HG02884 (cell line): Measurements from ENCODE around the gene PERCC1.
"Not testable (repeated sequence)": the region's sequence is repeated elsewhere in the genome, so short reads cannot be mapped to it uniquely, and the experiment has no call there.

ENCODE experiments used
- ATAC-seq: cut with Tn5 transposase; IDR thresholded peaks from one replicate; pipeline ENCODE4 v1.9.1; 2021; ENCODE audit warnings: mild to moderate bottlenecking, moderate library complexity; ENCODE audit not compliant: unreplicated experiment

The PERCC1 gene

DNA sequence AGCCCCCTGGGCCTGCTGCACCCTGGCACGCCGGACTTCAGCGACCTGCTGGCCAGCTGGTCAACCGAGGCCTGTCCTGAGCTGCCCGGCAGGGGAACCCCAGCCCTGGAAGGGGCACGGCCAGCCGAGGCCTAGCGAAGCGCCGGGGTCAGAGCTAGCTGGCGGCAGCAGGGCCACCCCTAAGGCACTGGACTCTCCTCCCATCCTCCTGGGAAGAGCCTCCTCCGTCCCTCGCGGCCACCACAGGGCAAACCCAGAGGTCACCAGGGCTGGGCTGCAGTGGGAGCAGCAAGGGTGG lies 2.3 kb downstream of the PERCC1 start:
- ATAC-seq: no peak

DNA sequence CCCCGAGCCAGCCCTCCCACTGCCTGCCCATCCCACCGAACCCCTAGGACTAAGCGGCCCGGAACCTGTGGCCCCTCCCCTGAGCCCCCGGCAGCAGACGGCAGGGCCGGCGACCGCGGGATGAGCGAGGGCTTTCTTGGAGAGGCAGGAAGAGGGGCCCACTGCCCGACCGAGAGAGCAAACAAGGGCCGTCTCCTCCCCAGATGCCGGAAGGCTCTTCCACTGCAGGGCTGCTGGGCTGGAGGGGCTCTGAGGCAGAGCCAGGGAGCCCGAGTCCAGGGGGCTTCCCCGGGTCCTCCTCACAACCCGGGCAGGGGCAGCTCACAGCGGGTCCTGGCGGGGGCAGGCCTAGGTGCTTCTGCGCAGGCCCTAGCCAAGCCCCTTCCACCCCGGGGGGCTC lies 2.9 kb downstream of the PERCC1 start:
- ATAC-seq: no peak

DNA sequence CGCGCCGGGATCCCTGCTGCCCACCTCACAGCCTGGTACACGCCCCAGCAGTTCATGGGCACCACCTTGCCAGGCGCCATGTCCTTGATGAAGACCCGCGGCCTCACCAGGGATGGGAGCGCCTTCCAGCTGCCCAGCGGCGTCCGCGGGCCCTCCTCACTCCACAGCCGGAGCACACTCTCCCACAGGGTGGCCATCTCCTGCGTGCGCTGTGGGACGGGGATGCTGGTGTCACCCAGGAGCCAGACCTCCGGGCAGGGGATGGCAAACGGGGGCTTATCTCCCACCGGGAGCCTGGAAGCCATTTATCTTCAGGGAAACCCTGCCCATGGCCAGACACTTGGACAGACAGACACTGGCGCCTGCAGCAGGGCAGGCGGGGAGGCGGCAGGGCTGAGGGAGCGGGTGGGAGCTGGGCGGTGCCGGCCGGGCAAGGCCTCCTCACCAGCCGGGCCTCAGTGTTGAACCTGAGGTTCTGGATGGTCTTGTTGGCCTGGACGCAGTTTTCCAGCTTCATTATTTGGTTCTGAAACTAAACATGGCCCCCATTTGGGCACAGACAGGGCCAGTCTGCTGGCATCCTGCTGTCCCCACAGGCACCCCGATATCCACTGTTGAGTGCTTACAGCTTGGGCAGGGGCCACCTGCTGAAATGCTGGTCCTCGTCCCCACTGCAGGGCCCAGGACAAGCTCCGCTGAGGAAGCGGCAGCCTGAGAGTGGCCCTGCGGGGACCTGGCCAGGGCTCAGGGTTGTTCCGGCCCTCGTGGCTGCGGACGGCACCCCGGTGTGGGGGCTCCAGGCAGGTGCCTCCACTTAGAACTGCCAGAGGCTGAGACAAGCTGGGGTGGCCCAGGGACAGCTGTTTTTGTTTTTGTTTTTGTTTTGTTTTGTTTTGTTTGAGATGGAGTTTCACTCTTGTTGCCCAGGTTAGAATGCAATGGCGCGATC lies 4.0 kb downstream of the PERCC1 start:
- ATAC-seq: no peak

DNA sequence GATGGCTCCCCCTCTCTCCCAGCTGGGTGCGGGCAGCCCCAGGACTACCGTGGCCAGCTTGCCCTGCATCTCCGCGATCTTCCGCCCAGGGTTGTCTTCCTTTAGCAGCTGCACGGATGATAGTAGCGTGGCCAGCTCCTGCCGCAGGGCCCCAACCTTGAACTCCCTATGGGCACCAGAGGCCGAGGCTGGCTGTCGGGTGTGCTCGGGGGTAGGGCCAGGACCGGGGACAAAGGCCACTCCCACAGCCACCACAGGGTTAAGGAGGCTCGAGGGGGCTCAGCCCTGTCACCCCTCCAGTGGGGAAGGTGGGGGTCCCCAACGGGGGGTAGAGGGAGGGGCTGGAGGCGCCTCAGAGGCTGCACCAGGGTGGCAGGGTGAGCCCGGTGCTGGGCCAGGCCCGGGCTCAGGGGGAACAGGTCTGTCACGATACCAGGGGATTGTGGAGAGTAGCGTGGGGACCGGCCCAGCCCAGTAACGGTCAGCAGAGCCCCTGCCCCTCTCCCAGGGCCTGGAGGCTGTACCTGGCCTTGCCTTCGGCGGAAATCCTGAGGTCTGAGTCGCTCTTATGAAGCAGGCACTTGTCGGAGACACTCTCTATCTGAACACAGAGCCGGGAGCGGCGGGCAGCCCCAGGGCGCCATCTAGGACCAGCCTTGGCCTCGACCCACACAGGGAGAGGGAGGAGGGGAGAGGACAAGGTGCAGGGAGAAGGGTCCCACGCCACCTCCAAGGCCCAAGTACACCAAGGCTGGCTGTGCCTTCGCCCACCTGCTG lies 5.2 kb downstream of the PERCC1 start:
- no peak for ATAC-seq

DNA sequence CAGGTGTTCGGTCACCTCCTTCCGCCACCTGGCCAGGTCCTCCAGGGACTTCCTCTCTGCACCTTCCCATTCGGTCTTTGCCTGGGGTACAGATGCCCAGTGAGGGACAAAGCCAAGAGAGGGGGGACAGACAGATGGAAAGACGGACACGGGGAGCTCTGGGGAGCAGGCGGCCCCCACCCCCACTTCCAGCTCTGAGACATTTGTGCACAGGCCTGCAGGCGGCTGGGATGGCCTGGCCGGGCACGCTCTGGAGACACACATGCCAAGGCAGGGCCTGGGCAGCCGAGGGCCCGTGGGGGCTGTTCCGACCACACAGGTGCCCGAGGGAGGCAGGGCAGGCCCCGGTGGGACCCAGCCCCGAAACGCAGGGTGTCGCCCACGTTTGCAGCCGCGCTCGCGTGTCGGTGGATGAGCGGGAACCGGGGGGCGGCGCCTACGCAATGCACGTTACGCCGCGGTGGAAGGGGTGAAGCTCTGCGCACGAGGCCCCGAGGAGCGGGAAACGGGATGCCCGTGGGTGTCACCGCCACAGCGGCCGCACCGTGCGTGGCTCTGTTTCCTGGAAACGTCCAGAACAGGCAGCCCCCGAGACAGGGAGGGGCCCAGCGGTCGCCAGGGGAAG lies 6.0 kb downstream of the PERCC1 start:
- ATAC-seq: no peak

DNA sequence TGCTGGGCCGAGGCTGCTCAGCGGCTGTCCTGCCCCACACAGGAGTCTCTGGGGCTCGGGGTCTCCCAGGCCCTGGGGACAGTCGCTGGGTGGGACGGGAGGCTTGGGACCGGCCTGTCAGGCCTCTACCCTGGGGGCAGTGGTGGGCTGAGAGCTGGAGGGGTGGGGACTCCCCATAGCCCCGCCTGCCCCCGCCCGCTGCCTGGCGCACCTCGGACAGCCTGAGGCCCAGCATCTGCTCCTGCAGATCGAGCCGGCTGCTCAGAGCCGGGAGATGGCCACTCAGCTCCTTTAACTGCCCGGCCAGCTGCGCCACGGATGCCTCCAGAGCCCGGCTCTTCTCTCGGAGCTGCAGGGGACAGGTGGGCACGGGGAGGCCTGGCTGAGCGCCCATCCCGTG lies 6.7 kb downstream of the PERCC1 start:
- no peak for ATAC-seq

DNA sequence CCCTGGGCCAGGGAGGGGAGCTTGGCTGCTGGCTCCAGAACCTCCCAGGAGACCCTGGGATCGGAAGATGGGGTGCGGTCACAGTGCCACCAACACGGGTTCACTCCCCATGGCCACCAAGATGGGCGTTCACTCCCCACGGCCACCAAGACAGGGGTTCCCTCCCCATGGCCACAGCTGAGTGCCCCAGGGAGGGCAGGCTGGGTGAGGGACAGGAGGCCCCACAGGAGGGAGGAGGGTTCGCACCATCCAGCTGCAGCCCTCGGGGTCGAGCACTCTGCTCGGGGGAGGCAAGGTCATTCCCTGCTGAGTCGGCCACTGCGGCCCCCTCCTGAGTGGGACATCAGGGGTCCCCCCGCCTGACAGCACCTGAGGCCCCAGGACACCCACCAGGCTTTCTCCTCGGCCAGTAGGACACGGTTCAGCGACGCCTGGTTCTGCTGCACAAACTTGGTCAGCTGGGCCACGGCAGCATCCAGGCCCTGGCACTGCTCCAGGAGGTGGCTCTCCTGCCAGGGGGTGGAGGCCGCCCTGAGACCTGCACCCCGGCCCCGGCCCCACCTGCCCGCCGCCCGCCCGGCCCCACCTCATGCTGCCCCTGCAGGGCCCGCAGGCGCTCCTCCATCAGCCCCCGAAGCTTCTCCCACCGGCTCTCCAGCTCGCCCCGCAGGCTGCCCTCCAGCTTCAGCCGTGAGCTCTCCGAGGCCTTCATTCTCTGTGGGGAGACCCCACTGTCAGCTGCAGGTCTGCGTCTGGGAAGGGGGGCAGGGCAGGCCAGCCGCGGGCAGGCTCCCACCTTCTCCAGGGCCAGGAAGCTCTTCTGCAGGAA lies 7.6 kb downstream of the PERCC1 start:
- no peak for ATAC-seq

DNA sequence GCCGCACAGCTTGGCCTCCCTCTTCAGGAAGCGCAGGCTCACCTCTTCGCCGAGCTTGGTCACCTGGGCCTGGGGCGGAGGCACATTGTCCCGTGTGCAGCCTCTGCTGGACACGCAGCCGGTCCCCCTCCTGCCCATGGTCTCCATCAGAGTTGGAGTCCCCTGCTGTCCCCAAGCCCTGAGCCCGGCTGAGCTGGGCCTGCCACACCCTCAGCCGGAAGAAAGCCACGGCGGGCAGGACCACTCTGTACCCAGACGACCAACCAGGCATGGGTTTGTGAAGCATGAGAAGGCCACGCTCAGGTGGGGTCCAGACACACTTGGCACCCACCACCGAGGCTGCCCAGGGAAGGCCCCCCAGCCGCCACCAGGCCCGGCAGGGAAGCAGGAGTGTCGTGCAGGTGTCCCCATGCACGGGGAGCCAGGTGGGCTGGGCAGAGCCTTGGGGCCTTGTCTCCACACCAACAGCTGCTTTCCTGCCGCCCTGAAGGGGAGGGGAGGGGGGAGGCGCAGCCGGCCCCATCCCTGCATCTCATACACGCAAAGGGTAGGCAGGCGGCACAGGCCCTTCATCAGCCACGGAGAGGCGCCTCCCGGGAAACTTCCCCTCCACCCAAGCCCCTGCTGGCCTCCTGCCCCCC lies 8.3 kb downstream of the PERCC1 start:
- ATAC-seq: no peak

DNA sequence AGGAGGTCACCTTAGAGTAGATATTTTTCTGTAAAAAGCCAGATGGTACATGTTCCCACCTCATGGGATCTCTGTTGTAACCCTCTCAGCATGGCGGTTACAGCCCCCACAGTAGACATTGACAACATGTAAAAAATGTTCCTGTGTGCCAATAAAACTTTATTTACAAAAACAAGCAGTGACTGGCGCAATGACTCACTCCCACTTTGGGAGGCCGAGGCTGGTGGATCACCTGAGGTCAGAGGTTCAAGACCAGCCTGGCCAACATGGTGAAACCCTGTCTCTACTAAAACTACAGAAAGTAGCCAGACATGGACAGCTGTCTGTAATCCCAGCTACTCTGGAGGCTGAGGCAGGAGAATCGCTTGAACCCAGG lies 8.8 kb downstream of the PERCC1 start:
- ATAC-seq: not testable (repeated sequence)

DNA sequence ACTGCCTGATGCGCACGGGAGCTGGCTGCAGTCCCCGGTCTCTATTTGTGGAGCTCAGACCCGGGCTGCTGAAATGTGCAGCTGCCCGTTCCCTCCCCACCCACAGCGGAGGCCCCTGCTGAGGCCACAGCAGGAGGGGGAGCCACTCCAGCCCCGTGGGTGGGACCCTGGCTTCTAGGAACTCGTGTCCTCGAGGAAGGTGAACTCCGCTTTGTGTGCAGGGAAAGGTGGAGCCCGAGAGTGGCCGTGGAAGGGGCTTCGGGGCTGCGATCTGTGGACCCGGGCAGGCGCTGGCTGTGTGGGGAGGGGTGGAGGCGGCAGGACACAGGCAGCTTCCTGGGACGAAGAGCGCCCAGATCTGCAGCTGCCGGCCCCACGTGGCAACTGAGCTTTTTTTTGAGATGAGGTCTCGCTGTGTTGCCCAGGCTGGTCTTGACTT lies 10.5 kb downstream of the PERCC1 start:
- no peak for ATAC-seq

DNA sequence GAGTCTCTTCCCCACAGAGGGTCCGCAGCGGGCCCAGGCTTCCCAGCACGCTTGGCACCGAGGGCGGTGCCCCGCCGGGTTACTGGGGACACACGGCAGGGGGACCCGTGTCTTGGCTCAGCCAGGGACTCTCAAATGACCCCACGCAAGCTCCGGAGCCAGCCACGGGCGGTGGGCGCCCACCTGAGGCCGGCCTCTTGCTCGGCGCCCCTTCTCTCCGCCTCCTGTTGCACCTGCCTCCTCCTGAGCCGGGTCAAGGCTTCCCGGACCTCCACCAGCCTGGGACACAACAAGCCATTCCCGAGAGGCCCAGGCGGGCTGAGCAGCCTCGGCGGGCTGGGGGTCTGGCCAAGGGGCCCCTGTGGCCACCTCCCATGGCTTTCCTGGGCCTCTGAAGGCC lies 11.8 kb downstream of the PERCC1 start:
- no peak for ATAC-seq

DNA sequence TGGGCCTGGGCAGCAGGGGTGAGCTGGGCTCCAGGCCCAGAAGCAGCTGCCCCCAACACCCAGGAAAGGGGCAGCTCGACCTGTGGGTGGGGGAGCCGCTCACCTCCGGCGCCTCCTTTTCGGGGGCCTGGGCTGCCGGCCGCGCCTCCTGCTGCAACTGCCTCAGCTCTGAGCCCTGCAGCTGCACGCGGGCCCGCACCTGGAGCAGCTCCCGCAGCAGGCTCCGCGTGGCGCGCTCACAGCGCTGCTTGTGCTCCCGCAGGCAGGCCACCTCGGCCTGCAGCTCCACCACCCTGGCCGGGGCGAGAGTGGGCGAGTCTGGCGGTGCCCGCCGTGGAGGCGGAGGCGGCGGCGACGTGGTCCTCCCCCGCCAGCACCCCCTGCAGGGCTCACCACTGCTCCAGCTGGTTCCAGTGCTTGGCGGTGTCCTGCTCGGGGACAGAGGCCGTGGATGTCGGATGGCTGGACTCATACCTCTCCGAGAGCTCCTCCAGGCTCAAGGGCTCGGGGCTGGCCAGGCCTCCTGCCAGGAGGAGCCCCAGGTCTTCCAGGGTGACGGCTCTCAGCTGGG lies 12.6 kb downstream of the PERCC1 start:
- no peak for ATAC-seq

DNA sequence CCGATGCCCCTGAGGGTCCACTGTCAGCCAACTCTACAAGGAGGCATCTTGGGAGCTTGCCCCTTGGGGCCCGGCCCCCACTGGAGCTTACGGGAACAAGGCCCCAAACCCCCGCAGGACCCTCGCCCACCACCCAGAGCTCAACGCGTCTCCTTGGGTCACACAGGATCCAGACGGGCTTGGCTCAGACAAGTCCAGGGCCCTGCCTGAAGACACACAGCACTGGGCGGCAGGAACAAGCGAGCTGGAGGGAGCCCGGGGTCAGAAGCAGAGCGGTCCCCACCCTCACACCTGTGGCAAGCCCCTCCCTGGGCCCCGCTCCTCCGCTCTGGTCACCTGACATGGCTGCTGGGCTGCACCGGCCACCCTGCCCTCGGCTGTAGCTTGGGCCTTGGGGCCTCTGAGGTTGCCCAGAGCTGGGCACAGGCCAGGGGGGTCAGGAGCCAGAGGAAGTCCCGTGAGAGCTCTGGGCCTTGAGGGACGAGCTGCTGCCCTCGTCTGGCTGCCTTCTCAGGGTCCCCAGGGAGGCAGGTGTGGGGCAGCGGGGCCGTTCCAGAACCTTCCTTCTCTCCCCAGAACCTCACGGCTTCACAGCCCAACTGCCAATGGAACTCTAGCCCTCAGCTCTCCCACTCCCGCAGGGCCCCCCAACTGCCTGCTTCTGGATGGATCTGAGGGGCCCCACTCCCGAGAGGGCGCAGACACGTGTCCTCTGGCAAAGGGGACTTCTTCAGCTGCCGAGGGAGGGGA lies 13.3 kb downstream of the PERCC1 start, which contains the start of gene CCDC154:
Gene CCDC154 (minus strand): TSS at position 577 of the 750 bp plus-strand sequence. CDS start 234 bp downstream, at position 343.
- ATAC-seq: no peak

DNA sequence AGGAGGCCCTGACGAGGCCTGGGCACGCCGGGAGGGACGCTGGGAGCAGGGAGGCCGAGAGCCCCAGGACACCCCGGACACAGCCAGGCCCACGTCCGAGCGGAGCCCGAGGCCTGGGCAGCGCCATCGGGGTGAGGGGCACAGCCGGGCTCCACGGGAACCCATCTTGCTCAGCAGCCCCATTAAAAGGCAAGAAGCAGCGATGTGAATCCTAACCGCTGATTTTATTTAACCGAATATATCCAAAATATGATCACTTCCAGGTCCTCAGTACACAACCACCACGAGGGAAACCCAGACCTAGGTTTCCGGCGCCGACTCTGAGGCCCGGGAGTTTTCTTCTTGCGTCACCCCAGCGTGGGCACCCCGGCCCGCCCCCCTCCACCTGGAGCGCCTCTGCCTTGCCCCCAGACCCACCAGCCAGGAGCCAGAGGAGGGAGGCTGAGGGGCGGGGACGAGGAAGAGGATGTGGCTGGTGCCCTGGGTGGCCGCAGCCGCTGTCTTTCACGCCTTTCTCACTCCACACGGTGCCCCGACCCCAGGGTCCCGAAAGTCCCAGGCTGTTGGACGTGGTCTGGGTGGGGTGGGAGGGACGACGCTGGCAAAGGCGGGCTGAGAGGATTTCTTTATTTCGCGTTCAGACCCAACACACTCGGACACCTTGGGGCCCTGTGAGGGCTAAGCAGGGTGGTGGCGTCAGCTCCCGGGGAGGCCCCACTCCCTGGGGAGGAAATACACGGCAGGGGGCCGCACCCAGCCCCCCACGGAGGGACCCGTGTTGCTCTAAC lies 14.0 kb downstream of the PERCC1 start:
- no peak for ATAC-seq

DNA sequence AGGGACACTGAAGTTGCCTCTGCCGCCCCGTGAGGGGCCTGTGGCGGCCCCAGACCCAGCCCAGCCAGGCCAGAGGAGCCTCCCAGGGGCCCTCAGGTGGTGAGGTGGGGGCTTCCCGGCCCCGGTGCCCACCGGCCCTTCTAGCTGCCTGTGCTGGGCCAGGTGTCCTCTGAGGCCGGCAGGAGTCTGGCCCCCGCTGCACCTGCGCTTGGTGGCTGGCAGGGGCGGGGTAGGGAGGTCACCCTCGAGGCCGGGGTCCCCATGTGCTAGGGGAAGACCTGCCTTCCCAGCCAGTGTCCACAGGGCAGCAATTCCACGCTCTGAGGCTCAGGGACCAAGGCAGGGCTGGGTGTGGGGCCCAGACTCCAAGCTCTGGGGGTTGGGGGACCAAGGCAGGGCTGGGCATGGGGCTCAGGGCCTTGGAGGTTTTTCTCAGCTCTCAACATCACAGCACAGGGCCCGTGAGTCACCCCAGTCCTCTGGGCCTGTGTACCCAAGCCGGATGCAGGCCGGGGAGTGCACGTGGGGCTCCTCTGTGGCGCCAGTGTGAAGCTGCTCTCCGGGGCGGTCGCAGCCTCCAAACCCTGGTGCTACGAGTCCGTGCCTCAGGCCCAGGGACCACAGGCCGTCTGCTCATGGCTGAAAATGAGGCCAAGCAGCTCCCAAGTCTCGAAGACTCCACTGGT lies 14.8 kb downstream of the PERCC1 start:
- ATAC-seq: no peak

DNA sequence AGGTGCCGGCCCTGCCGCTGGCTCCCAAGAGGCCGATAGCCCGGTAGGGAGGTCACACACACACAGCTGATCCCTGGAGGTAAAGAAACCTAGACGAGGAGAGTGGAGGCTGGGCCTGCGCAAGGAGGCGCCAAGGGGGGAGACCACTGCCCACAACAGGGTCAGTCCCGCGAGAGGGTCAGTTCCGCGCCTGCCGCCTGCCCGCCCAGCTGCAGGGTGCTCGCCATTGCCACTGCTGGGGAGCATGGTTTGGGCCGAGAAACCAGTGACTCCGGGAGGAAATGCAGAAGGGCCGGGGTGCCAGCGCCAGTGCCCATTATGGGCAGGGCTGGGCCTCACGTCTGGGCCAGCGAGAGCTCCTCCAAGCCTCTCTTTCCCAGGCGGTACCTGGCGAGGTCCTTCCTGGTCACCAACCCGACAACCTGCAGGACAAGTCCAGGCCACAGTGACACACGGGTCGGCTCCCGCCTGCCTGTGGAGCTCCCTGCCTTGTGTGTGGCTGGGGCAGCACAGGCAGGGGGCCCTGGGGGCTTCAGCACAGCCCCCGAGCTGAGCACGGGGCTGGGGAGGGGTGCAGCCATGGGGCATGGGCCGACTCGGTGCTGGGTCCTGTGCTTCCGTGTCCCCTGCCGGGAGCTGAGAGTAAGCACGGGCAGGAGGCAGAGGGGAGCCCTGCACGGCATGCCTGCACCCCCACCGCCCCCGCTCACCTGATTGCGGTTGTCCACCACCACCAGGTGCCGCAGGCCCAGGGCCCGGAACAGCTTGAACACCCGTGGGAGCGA lies 15.6 kb downstream of the PERCC1 start:
- ATAC-seq: no peak

DNA sequence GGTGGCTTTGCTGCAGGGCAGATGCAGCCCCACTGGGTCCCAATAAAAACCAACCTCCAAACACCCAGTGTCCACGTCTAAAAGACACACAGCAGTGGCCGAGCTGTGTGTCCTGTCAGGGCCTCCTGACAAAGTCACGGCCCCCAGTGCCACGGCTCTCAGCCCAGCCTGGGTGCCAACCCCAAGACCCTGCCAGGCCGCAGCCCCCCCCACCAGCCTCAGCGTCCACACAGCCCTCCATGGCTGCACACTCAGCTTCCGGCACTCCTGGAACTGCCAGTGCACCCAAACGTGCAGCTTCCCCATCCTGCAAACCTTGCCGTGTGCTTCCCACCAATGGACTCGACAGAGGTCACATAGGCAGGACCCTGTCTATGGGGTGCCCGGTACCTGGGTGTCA lies 17.1 kb downstream of the PERCC1 start:
- ATAC-seq: no peak
